ENCODE data around the gene PNPLA8. TPM values are rescaled to one million over a fixed set of nuclear protein-coding genes. Genes with fewer than 3 reads are reported as not detected.

Gene PNPLA8
- total and polyA plus RNA-seq, 2 donors (not counting 3 experiments of a cell fraction or from before 2014, with no cell fraction given), result 5.9 to 19.9 TPM

GRCh38 chr7:108528183-108528712 is 2.3 kb upstream of the PNPLA8 start:
- no peaks in the 10 kb centered on the region for H3K9me1 ChIP-seq (replicated peaks; ENCODE audit: control insufficient read depth, extremely low read depth, insufficient read depth, low read length)
- H3K9me3 ChIP-seq (replicated peaks; ENCODE audit: control insufficient read depth, insufficient read depth, low read length), result no peaks in the 10 kb centered on the region
- FAIRE-seq (no peak), DNase-seq (ENCODE audit: low read depth, low spot score) (no peak)
- H4K20me1 ChIP-seq (replicated peaks; ENCODE audit: control insufficient read depth, extremely low read depth, insufficient read depth, low read length), result no peaks in the 10 kb centered on the region
- H3K79me2 ChIP-seq (ENCODE audit: control insufficient read depth, insufficient read depth, low read length), result peaks cover 16% of the 10 kb centered on the region
- H3K4me3 ChIP-seq (replicated peaks in 1 of 3; ENCODE audit: insufficient read depth in 1 of 3, low read depth in 1 of 3, low read length in 3 of 3), result no peak overlapping the region
- no peak for TF ChIP-seq FOS (IDR thresholded peaks at IDR 0.05; ENCODE audit: borderline replicate concordance, insufficient read depth, low read length)
- TF ChIP-seq EZH2 (IDR thresholded peaks at IDR 0.05; ENCODE audit: borderline replicate concordance, low read depth, low read length, severe bottlenecking), result no peak
- no peak for TF ChIP-seq CTCF (IDR thresholded peaks at IDR 0.05; ENCODE audit: extremely low read depth in 1 of 2, insufficient read depth in 1 of 2, low read depth in 1 of 2, low read length in 2 of 2)
- TF ChIP-seq, protein P1, sequence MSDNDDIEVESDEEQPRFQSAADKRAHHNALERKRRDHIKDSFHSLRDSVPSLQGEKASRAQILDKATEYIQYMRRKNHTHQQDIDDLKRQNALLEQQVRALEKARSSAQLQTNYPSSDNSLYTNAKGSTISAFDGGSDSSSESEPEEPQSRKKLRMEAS (IDR thresholded peaks at IDR 0.05; ENCODE audit: insufficient read depth, insufficient read length), result no peak
- TF ChIP-seq POLR2A (IDR thresholded peaks at IDR 0.05; ENCODE audit: low read depth, low read length), result no peak
- TF ChIP-seq GATA2 (IDR thresholded peaks at IDR 0.05; ENCODE audit: insufficient read depth, insufficient read length, low read depth, low read length), result no peak
- no peak for TF ChIP-seq POLR2AphosphoS5 (IDR thresholded peaks at IDR 0.05; ENCODE audit: insufficient read depth, low read depth, low read length)
- no peak for TF ChIP-seq JUN (IDR thresholded peaks at IDR 0.05; ENCODE audit: borderline replicate concordance, insufficient read depth, insufficient read length, low read depth)
- no peak for TF ChIP-seq MYC (IDR thresholded peaks at IDR 0.05; ENCODE audit: low read depth, low read length)
- CTCF ChIA-PET, result interaction anchor here (1.4 kb wide), 1 partner anchor 10 kb away, joined by 4 read pairs; no protein-coding TSS in a partner anchor
- no peak overlapping the region for H2AFZ ChIP-seq (ENCODE audit: low read depth, low read length)
- dilution Hi-C loops (cut with MboI; ENCODE audit: extremely low pct_ligation_motif_present, low sequenced_read_pairs), result no loop called here
- no peak overlapping the region for H3K27ac ChIP-seq (ENCODE audit: insufficient read depth, low read depth, low read length)
- no peak overlapping the region for H3K4me2 ChIP-seq (ENCODE audit: insufficient read depth, low read length)
- no TSS peak for BruUV-seq (replicated peaks)
- H3K4me1 ChIP-seq (ENCODE audit: control insufficient read depth, extremely low read depth, insufficient read depth, low read length), result peaks cover 17% of the 10 kb centered on the region
- no peak overlapping the region for H3K9ac ChIP-seq (replicated peaks; ENCODE audit: extremely low read depth, insufficient read depth, low read length)
- intact Hi-C loops (cut with micrococcal nuclease), result no loop called here
- POLR2A ChIA-PET, result no interaction called here
- no peaks in the 10 kb centered on the region for H3K36me3 ChIP-seq (ENCODE audit: control insufficient read depth in 2 of 2, extremely low read depth in 1 of 2, insufficient read depth in 2 of 2, low read length in 2 of 2)
- H3K27me3 ChIP-seq (ENCODE audit: control insufficient read depth in 2 of 2, insufficient read depth in 2 of 2, low read length in 2 of 2), result no peaks in the 10 kb centered on the region

All from endothelial cell of umbilical vein (primary cell).